Neural cell (in vitro differentiated cells): ENCODE measurements around the gene ZKSCAN1. TPM values are rescaled to one million over a fixed set of nuclear protein-coding genes. Genes with fewer than 3 reads are reported as not detected.
"Not testable (repeated sequence)": the region's sequence is repeated elsewhere in the genome, so short reads cannot be mapped to it uniquely, and the experiment has no call there.

ENCODE experiments used
- H2AFZ ChIP-seq: fragments of 200-600, 300-800 bp; sonication (generic), shearing (Covaris generic); 2 replicates; pipeline ENCODE4 v1.6.0; 2014; ENCODE audit warnings: low read depth, mild to moderate bottlenecking, antibody characterized with exemption, low read length, moderate library complexity
- H3F3A ChIP-seq: fragments of 200-600 bp; shearing (Covaris generic); 2 replicates; pipeline ENCODE4 v1.6.1; 2016; ENCODE audit warnings: mild to moderate bottlenecking, moderate library complexity, mixed read lengths, antibody characterized with exemption, low read length; ENCODE audit not compliant: insufficient read depth, poor library complexity, severe bottlenecking
- H3K27ac ChIP-seq: fragments of 200-600, 300-800 bp; sonication (generic), shearing (Covaris generic); 2 replicates; pipeline ENCODE4 v1.5.1; 2014; ENCODE audit warnings: mild to moderate bottlenecking, low read length, moderate library complexity
- H3K27me3 ChIP-seq: fragments of 300-800, 200-600 bp; sonication (generic), shearing (Covaris generic); 2 replicates; pipeline ENCODE4 v1.6.0; 2014; ENCODE audit warnings: mild to moderate bottlenecking, low read depth, low read length, moderate library complexity; ENCODE audit not compliant: insufficient read depth
- H3K36me3 ChIP-seq: fragments of 300-800, 200-600 bp; sonication (generic), shearing (Covaris generic); 2 replicates; pipeline ENCODE4 v1.5.1; 2014; ENCODE audit warnings: mild to moderate bottlenecking, antibody characterized with exemption, low read length, moderate library complexity; ENCODE audit not compliant: insufficient read depth
- H3K4me2 ChIP-seq: fragments of 300-800, 200-600 bp; sonication (generic), shearing (Covaris generic); 2 replicates; pipeline ENCODE4 v1.6.0; 2014; ENCODE audit warnings: mild to moderate bottlenecking, low read length
- H3K4me3 ChIP-seq: fragments of 300-800, 200-600 bp; sonication (generic), shearing (Covaris generic); 2 replicates; pipeline ENCODE4 v1.5.1; 2014; ENCODE audit warnings: mild to moderate bottlenecking, low read length, moderate library complexity
- H3K79me2 ChIP-seq: fragments of 200-600 bp; shearing (Covaris generic); replicated peaks from 2 replicates; pipeline ENCODE4 v1.6.0; 2014; ENCODE audit warnings: mild to moderate bottlenecking, low read length, moderate library complexity; ENCODE audit not compliant: insufficient read depth
- H3K9ac ChIP-seq: fragments of 300-800, 200-600 bp; sonication (generic), shearing (Covaris generic); 2 replicates; pipeline ENCODE4 v1.6.1; 2016; ENCODE audit warnings: mild to moderate bottlenecking, low read length, mixed read lengths
- H3K9me2 ChIP-seq: fragments of 200-600 bp; shearing (Covaris generic); 2 replicates; pipeline ENCODE4 v1.6.1; 2016; ENCODE audit warnings: mild to moderate bottlenecking, low read length, mixed read lengths; ENCODE audit not compliant: insufficient read depth
- H3K9me3 ChIP-seq: fragments of 200-600, 300-800 bp; sonication (generic), shearing (Covaris generic); 2 replicates; pipeline ENCODE4 v1.6.1; 2016; ENCODE audit warnings: mild to moderate bottlenecking, mixed run types, low read length, moderate library complexity, mixed read lengths
- H4K20me1 ChIP-seq: fragments of 200-600 bp; shearing (Covaris generic); 2 replicates; pipeline ENCODE4 v1.6.1; 2016; ENCODE audit warnings: mild to moderate bottlenecking, mixed run types; ENCODE audit not compliant: insufficient read depth
- CTCF ChIP-seq: fragments of 450-650 bp; IDR thresholded peaks from 2 replicates; pipeline ENCODE4 v1.5.1; 2014; ENCODE audit warnings: antibody characterized with exemption, mild to moderate bottlenecking, moderate library complexity; ENCODE audit not compliant: poor library complexity, severe bottlenecking
- EP300 ChIP-seq: fragments of 450-650 bp; conservative IDR thresholded peaks from 2 replicates; pipeline ENCODE4 v1.6.1; 2014; ENCODE audit warnings: antibody characterized with exemption, mild to moderate bottlenecking, moderate library complexity; ENCODE audit not compliant: poor library complexity, severe bottlenecking
- EZH2 ChIP-seq: fragments of 200-600, 300-800 bp; shearing (Covaris generic), sonication (generic); IDR thresholded peaks from 2 replicates; pipeline ENCODE4 v1.6.1; 2014; ENCODE audit warnings: antibody characterized with exemption, low read length, borderline replicate concordance, mild to moderate bottlenecking; ENCODE audit not compliant: insufficient read depth, poor library complexity, severe bottlenecking
- MXI1 ChIP-seq: fragments of 450-650 bp; conservative IDR thresholded peaks from 2 replicates; pipeline ENCODE4 v1.6.1; 2014; ENCODE audit warnings: antibody characterized with exemption, mild to moderate bottlenecking; ENCODE audit not compliant: poor library complexity, severe bottlenecking
- POLR2AphosphoS5 ChIP-seq: IDR thresholded peaks from 2 replicates; pipeline ENCODE4 v1.6.1; 2012
- RAD21 ChIP-seq: fragments of 450-650 bp; conservative IDR thresholded peaks from 2 replicates; pipeline ENCODE4 v1.6.1; 2014; ENCODE audit warnings: antibody characterized with exemption, mild to moderate bottlenecking, moderate library complexity
- REST ChIP-seq: IDR thresholded peaks from 2 replicates; pipeline ENCODE4 v1.6.1; 2012; ENCODE audit warnings: borderline replicate concordance
- SMC3 ChIP-seq: fragments of 450-650 bp; conservative IDR thresholded peaks from 2 replicates; pipeline ENCODE4 v1.6.1; 2014; ENCODE audit warnings: antibody characterized with exemption, mild to moderate bottlenecking, moderate library complexity; ENCODE audit not compliant: poor library complexity
- TAF1 ChIP-seq: IDR thresholded peaks from 2 replicates; pipeline ENCODE4 v1.6.1; 2012; ENCODE audit warnings: low read depth
- polyA plus RNA-seq: library from polyadenylated mRNA; depleted of rRNA; stranded (reverse); fragments of >200 nt; gene quantifications from 2 replicates; pipeline ENCODE4 v1.2.3, GENCODE V29; 2014

ZKSCAN1 gene
- polyA plus RNA-seq, 1 donor from 2014 or later: 26.6 TPM

GRCh38 chr7:99971242-99971641, 44.2 kb upstream of the ZKSCAN1 start:
- Histone ChIP-seq H3K27ac (no peak overlapping the region), H3K79me2 (no peaks in the 10 kb centered on the region), H3K9me3 (no peaks in the 10 kb centered on the region), H3K27me3 (no peaks in the 10 kb centered on the region), H3K9ac (no peak overlapping the region), H3K9me2 (no peaks in the 10 kb centered on the region), H2AFZ (no peak overlapping the region), H3K4me3 (no peak overlapping the region), H3F3A (no peaks in the 10 kb centered on the region), H3K4me2 (no peak overlapping the region), H3K36me3 (no peaks in the 10 kb centered on the region), H4K20me1 (no peaks in the 10 kb centered on the region)
- TF ChIP-seq EZH2: no peak
- TF ChIP-seq POLR2AphosphoS5: no peak
- TF ChIP-seq CTCF: no peak
- TF ChIP-seq MXI1: no peak
- TF ChIP-seq REST: no peak
- TF ChIP-seq EP300: no peak
- TF ChIP-seq TAF1: no peak
- no peak for TF ChIP-seq RAD21

- not testable (repeated sequence) for H3K79me2 ChIP-seq, H3K27me3 ChIP-seq, H3K27ac ChIP-seq, H3K36me3 ChIP-seq, H3K9me3 ChIP-seq, H3K4me3 ChIP-seq, H3K9me2 ChIP-seq, H3F3A ChIP-seq, H3K9ac ChIP-seq, H2AFZ ChIP-seq, H3K4me2 ChIP-seq, H4K20me1 ChIP-seq
These were observed 41.6 kb upstream of the ZKSCAN1 start for GRCh38 chr7:99973817-99974216.

- Histone ChIP-seq H3K9me3 (no peaks in the 10 kb centered on the region), H4K20me1 (no peaks in the 10 kb centered on the region), H3K4me2 (no peak overlapping the region), H3K36me3 (no peaks in the 10 kb centered on the region), H3K4me3 (no peak overlapping the region), H3K27ac (no peak overlapping the region), H2AFZ (no peak overlapping the region), H3K9me2 (no peaks in the 10 kb centered on the region), H3K79me2 (no peaks in the 10 kb centered on the region), H3K9ac (no peak overlapping the region), H3F3A (no peaks in the 10 kb centered on the region), H3K27me3 (no peaks in the 10 kb centered on the region)
- TF ChIP-seq TAF1 (no peak), REST (no peak), SMC3 (no peak), EZH2 (no peak), CTCF (no peak), EP300 (no peak), MXI1 (no peak), POLR2AphosphoS5 (no peak), RAD21 (no peak)
These were observed 40.7 kb upstream of the ZKSCAN1 start for GRCh38 chr7:99974681-99975080.
